LNCAP (cell line): ENCODE results near the gene FOXP4.

Experiments
- CTCF ChIP-seq: fragments of 450-650 bp; IDR thresholded peaks from 2 replicates; pipeline ENCODE4 v1.5.1; 2017; ENCODE audit warnings: mild to moderate bottlenecking

The FOXP4 gene

GRCh38 chr6:41593839-41594238 is 47.7 kb downstream of the FOXP4 start:
- TF ChIP-seq CTCF, result no peak

GRCh38 chr6:41594326-41594725 is 48.1 kb downstream of the FOXP4 start:
- no peak for TF ChIP-seq CTCF

GRCh38 chr6:41594766-41595165 is 48.6 kb downstream of the FOXP4 start:
- no peak for TF ChIP-seq CTCF

GRCh38 chr6:41595166-41595565 is 49.0 kb downstream of the FOXP4 start:
- TF ChIP-seq CTCF, result no peak

GRCh38 chr6:41596096-41596685 is 50.0 kb downstream of the FOXP4 start:
- TF ChIP-seq CTCF, result no peak

GRCh38 chr6:41596807-41597206 is 50.6 kb downstream of the FOXP4 start:
- TF ChIP-seq CTCF, result no peak

GRCh38 chr6:41597246-41598000 is 51.2 kb downstream of the FOXP4 start:
- no peak for TF ChIP-seq CTCF

- TF ChIP-seq CTCF, result no peak
Observed at GRCh38 chr6:41598670-41599014, 52.5 kb downstream of the FOXP4 start.
